ENCODE data around the gene GLCE. TPM values are rescaled to one million over a fixed set of nuclear protein-coding genes. Genes with fewer than 3 reads are reported as not detected.

GLCE gene
- total RNA-seq, 3 donors from 2014 or later (not counting 1 experiment from before 2014, with no cell fraction given): 2.0 to 4.5 (median 3.4) TPM

DNA sequence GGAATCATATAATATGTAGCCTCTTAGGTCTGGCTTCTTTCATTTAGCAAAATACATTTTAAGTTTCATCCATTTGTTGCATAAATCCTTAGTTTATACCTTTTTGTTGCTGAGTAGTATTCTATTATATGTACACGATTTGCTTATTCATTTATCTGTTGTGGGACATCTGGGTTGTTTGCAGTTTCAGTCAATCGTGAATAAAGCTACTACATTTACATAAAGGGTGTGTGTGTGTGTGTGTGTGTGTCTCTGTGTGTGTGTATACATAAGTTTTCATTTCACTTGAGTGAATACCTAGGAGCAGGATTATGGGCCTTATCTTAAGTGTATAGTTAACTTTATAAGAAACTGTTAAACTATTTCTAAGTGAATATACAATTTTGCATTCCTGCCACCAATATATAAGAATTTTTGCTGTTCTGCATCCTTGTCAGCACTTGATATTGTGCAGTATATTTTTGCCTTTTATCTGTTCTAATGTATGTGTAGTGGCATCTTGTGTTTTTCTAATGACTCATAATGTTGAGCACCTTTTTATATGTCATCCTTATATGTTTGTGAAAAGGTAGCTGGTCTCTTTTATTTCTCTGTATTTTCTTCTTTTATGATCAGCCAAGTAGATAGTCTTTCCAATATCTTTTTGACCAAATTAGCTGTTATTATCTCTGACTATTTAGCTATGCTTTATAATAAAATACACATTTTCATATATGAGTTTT, 55.0 kb downstream of the GLCE start:
- TF ChIP-seq, protein P1, sequence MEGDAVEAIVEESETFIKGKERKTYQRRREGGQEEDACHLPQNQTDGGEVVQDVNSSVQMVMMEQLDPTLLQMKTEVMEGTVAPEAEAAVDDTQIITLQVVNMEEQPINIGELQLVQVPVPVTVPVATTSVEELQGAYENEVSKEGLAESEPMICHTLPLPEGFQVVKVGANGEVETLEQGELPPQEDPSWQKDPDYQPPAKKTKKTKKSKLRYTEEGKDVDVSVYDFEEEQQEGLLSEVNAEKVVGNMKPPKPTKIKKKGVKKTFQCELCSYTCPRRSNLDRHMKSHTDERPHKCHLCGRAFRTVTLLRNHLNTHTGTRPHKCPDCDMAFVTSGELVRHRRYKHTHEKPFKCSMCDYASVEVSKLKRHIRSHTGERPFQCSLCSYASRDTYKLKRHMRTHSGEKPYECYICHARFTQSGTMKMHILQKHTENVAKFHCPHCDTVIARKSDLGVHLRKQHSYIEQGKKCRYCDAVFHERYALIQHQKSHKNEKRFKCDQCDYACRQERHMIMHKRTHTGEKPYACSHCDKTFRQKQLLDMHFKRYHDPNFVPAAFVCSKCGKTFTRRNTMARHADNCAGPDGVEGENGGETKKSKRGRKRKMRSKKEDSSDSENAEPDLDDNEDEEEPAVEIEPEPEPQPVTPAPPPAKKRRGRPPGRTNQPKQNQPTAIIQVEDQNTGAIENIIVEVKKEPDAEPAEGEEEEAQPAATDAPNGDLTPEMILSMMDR (IDR thresholded peaks at IDR 0.05): no peak
- no peaks in the 10 kb centered on the region for H3K27me3 Mint-ChIP-seq (ENCODE audit: low read depth in 2 of 2)
- Histone ChIP-seq H3K9me3 (ENCODE audit: control insufficient read depth, insufficient read depth, low read length) (no peaks in the 10 kb centered on the region), H3K27ac (ENCODE audit: low read length) (no peak overlapping the region), H3K36me3 (ENCODE audit: control insufficient read depth, insufficient read depth, low read length) (no peaks in the 10 kb centered on the region), H3K27me3 (ENCODE audit: control insufficient read depth, insufficient read depth, low read length) (no peaks in the 10 kb centered on the region), H3K4me1 (ENCODE audit: control insufficient read depth, insufficient read depth, low read length) (no peaks in the 10 kb centered on the region), H3K4me3 (ENCODE audit: low read length) (no peak overlapping the region)
- intact Hi-C loops (cut with micrococcal nuclease): no loop called here
- H3K27ac Mint-ChIP-seq: no peak overlapping the region
- H3K9me3 Mint-ChIP-seq: no peaks in the 10 kb centered on the region
- no peaks in the 10 kb centered on the region for H3K36me3 Mint-ChIP-seq
- no peak overlapping the region for H3K4me3 Mint-ChIP-seq
- H3K4me1 Mint-ChIP-seq: no peaks in the 10 kb centered on the region
- ATAC-seq (no peak), DNase-seq (no peak)
- 100% methylated on average over 1 of the region's 2 CpGs for WGBS (ENCODE audit: insufficient coverage)

DNA sequence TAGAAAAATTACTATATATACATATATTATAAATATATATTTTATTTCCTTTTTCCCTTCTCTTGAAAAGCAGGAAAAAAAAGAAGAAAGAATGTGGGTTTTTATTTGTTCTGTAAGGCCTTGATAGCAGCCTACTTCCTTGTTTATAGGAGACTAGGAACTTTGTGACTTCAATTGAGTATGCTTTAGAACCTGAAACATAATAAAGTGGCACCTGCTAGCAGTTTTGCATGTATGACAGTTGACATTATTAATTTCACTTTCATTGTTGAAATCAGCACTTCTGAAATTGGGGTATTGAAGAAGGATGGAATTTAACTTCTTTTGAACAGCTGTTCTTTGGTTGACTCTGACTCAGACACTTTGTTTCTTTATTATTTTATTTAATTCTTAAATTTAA, 56.9 kb downstream of the GLCE start:
- Histone ChIP-seq H3K36me3 (ENCODE audit: control insufficient read depth, insufficient read depth, low read length) (no peaks in the 10 kb centered on the region), H3K9me3 (ENCODE audit: control insufficient read depth, insufficient read depth, low read length) (no peaks in the 10 kb centered on the region), H3K4me3 (ENCODE audit: low read length) (no peak overlapping the region), H3K4me1 (ENCODE audit: control insufficient read depth, insufficient read depth, low read length) (no peaks in the 10 kb centered on the region), H3K27me3 (ENCODE audit: control insufficient read depth, insufficient read depth, low read length) (no peaks in the 10 kb centered on the region), H3K27ac (ENCODE audit: low read length) (no peak overlapping the region)
- no peaks in the 10 kb centered on the region for H3K9me3 Mint-ChIP-seq
- H3K27ac Mint-ChIP-seq: no peak overlapping the region
- ATAC-seq (no peak), DNase-seq (no peak)
- H3K4me3 Mint-ChIP-seq: no peak overlapping the region
- intact Hi-C loops (cut with micrococcal nuclease): no loop called here
- TF ChIP-seq, protein P1 (IDR thresholded peaks at IDR 0.05): no peak
- no peaks in the 10 kb centered on the region for H3K36me3 Mint-ChIP-seq
- no peaks in the 10 kb centered on the region for H3K27me3 Mint-ChIP-seq (ENCODE audit: low read depth in 2 of 2)
- no peaks in the 10 kb centered on the region for H3K4me1 Mint-ChIP-seq

DNA sequence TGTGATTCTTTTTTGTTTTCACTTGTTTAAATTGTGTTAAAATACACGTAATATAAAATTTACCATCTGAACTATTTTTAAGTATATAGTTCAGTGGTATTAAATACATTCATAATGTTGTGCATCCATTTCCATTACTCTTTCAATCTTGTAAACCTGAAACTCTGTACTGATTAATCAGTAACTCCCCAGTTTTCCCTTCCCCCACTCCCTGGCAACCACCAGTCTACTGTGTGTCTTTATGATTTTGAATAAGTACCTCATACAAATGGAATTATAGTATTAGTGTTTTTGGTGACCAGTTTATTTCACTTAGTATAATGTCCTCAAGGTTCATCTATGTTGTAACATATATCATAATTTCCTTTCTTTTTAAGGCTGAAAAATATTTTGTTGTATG, 59.3 kb downstream of the GLCE start:
- WGBS (ENCODE audit: insufficient coverage): no CpG with 5 or more reads among the region's 1 CpG
- no peaks in the 10 kb centered on the region for H3K4me1 Mint-ChIP-seq
- no peaks in the 10 kb centered on the region for H3K4me1 ChIP-seq (ENCODE audit: control insufficient read depth, insufficient read depth, low read length)

More for the DNA sequence above, 59.3 kb downstream of the GLCE start:
- peaks cover 0 to 4% of the 10 kb centered on the region in 2 donors for H3K9me3 Mint-ChIP-seq
- intact Hi-C loops (cut with micrococcal nuclease): no loop called here
- H3K27me3 Mint-ChIP-seq (ENCODE audit: low read depth in 2 of 2): no peaks in the 10 kb centered on the region
- Histone ChIP-seq H3K27me3 (ENCODE audit: control insufficient read depth, insufficient read depth, low read length) (no peaks in the 10 kb centered on the region), H3K27ac (ENCODE audit: low read length) (no peak overlapping the region), H3K36me3 (ENCODE audit: control insufficient read depth, insufficient read depth, low read length) (no peaks in the 10 kb centered on the region), H3K9me3 (ENCODE audit: control insufficient read depth, insufficient read depth, low read length) (no peaks in the 10 kb centered on the region), H3K4me3 (ENCODE audit: low read length) (no peak overlapping the region)
- no peak overlapping the region for H3K27ac Mint-ChIP-seq
- DNase-seq: no peak
- peaks cover 11% of the 10 kb centered on the region for H3K36me3 Mint-ChIP-seq
- TF ChIP-seq, protein P1 (IDR thresholded peaks at IDR 0.05): no peak
- ATAC-seq: no peak
- H3K4me3 Mint-ChIP-seq: no peak overlapping the region

All from natural killer cell (primary cell).